Esophagus muscularis mucosa (tissue), 4 donors: ENCODE results near the gene ZCWPW1. TPM values are rescaled to one million over a fixed set of nuclear protein-coding genes. Genes with fewer than 3 reads are reported as not detected.
A peak's percentile ranks its signal among the peaks of the same experiment; 100 is the strongest.

ENCODE experiments used
- DNase-seq: peaks from one replicate; pipeline ENCODE4 v3.0.0-alpha.2; 2017; ENCODE audit errors: extremely low spot score
- H3K27ac ChIP-seq, 4 donors: fragments of 200-600 bp; sonication (generic); replicated peaks in 1 of 4; 1 replicate in 3 of 4; 2 replicates in 1 of 4; pipeline ENCODE4 v1.5.1; 2016 to 2019; ENCODE audit warnings: mild to moderate bottlenecking in 1 of 4
- H3K27me3 ChIP-seq, 4 donors: fragments of 200-600 bp; sonication (generic); one replicate each; pipeline versions ENCODE4 v1.5.1 to v1.6.0; 2016 to 2019
- H3K36me3 ChIP-seq, 4 donors: fragments of 200-600 bp; sonication (generic); one replicate each; pipeline ENCODE4 v1.5.1; 2016 to 2019
- H3K4me1 ChIP-seq, 4 donors: fragments of 200-600 bp; sonication (generic); one replicate each; pipeline ENCODE4 v1.5.1; 2016 to 2019
- H3K4me3 ChIP-seq, 4 donors: fragments of 200-600 bp; sonication (generic); 1 replicate in 2 of 4; 2 replicates in 2 of 4; pipeline ENCODE4 v1.5.1; 2016 to 2019; ENCODE audit warnings: mild to moderate bottlenecking in 4 of 4, moderate library complexity in 1 of 4
- H3K9me3 ChIP-seq, 4 donors: fragments of 200-600 bp; sonication (generic); 1 replicate in 3 of 4; 2 replicates in 1 of 4; pipeline ENCODE4 v1.5.1; 2016 to 2019
- CTCF ChIP-seq, 3 experiments: fragments of 200-600 bp in 2 of 3; fragments of 450-650 bp in 1 of 3; sonication (generic) in 2 of 3; IDR thresholded peaks; one replicate each; pipeline ENCODE4 v1.5.1; 2017 to 2019; ENCODE audit warnings: antibody characterized with exemption in 3 of 3, mild to moderate bottlenecking in 2 of 3, moderate library complexity in 1 of 3
- EP300 ChIP-seq: sonication (generic); formaldehyde crosslinking; IDR thresholded peaks from one replicate; pipeline ENCODE4 v1.6.1; 2017; ENCODE audit warnings: antibody characterized with exemption
- POLR2A ChIP-seq: fragments of 450-650 bp; IDR thresholded peaks from one replicate; pipeline ENCODE4 v1.6.1; 2017; ENCODE audit warnings: antibody characterized with exemption, moderate library complexity, mild to moderate bottlenecking, low read depth
- POLR2AphosphoS5 ChIP-seq, 2 donors: sonication (generic); formaldehyde crosslinking; IDR thresholded peaks; one replicate each; pipeline ENCODE4 v1.6.1; 2017; ENCODE audit warnings: antibody characterized with exemption in 2 of 2
- WGBS: methylation state at CpG from one replicate; pipeline ENCODE4 v1.1.5; 2018; 5-methylcytosine and 5-hydroxymethylcytosine counted together
- intact Hi-C: fragments of 100-400 bp; cut with DNase I; formaldehyde crosslinking; loops from one replicate; pipeline ENCODE4 v1.15.1; 2023
- total RNA-seq, 4 donors: library from RNA; depleted of rRNA; stranded (reverse); fragments of >200 nt; gene quantifications; one replicate each; pipeline versions ENCODE4 v1.1.0 to v1.2.1, GENCODE V29; 2016

The ZCWPW1 gene
- total RNA-seq, 4 donors from 2014 or later: 2.9 to 7.6 (median 5.8) TPM

DNA sequence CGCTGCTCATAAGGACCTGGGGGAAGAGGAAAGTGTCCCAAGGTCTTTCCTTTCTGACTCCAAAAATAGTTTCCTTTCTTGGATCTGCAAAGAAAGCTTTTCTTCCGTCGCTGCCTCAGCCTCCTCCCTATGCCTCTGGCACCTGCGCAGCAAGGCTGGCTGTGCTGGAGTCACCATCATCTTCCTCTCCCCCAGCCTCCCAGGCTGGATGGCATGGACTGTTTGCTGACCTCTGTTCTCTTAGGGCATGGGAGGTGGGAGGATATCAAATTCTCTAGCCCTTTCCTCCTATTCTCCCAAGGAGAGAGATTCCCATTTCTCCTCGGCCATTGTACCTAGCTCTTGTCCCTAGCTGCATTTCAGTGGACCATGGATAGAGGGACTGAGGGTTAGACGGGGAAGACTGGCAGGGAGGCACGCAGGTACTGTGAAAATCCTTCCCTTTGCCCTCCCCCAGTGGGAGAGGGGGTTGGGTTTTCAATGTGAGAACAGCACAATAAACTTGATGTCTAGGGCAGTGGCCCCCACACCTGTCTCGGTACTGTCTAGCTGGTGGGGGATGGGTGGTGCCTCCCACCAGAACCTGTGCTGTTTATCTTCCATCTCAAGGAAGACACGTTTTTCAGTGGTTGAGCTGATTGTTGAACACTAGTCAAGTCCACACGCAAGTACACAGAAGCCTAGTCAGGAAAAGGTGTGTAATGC, 5.2 kb upstream of the ZCWPW1 start:
- no peak overlapping the region for H3K4me3 ChIP-seq
- TF ChIP-seq POLR2A: no peak
- TF ChIP-seq EP300: no peak
- no peak for TF ChIP-seq POLR2AphosphoS5 (IDR thresholded peaks at IDR 0.05)
- no peak for TF ChIP-seq CTCF (IDR thresholded peaks at IDR 0.05)
- peaks cover 34 to 64% (median 56%) of the 10 kb centered on the region in 4 donors for H3K4me1 ChIP-seq
- peaks cover 8 to 41% (median 36%) of the 10 kb centered on the region in 4 donors for H3K36me3 ChIP-seq
- no peak for DNase-seq
- no peaks in the 10 kb centered on the region for H3K9me3 ChIP-seq
- intact Hi-C loops: no loop called here
- 76% methylated on average over 10 of the region's 10 CpGs for WGBS
- H3K27me3 ChIP-seq: peaks cover 0 to 3% (median 0%) of the 10 kb centered on the region in 4 donors
- H3K27ac ChIP-seq: peak overlapping the region in 3 of 4 donors; percentile 3 to 96 (median 3)

DNA sequence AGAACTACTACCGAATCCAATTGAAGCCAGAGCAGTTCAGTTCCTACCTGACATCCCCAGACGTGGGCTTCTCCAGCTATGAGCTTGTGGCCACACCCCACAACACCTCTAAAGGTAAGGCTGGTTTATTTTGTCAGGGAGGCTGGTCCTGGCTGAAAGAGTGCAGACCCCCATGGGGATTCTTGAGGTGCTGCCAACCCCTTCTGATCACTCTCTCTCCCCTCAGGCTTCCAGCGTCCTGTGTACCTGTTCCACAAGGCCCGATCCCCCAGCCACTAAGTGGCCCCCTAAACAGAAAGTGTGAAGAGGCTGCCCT, 4.7 kb upstream of the ZCWPW1 start:
- Histone ChIP-seq H3K36me3 (peaks cover 8 to 41% (median 36%) of the 10 kb centered on the region in 4 donors), H3K27me3 (peaks cover 0 to 6% (median 0%) of the 10 kb centered on the region in 4 donors), H3K27ac (peak overlapping the region in 2 of 4 donors; percentile 11 to 96), H3K4me3 (no peak overlapping the region), H3K9me3 (no peaks in the 10 kb centered on the region), H3K4me1 (peaks cover 34 to 64% (median 56%) of the 10 kb centered on the region in 4 donors)
- WGBS: 70% methylated on average over 4 of the region's 4 CpGs
- TF ChIP-seq POLR2A (no peak), CTCF (IDR thresholded peaks at IDR 0.05) (no peak), POLR2AphosphoS5 (IDR thresholded peaks at IDR 0.05) (no peak), EP300 (no peak)
- no peak for DNase-seq
- intact Hi-C loops: no loop called here

- WGBS: 85% methylated on average over 21 of the region's 21 CpGs
- Histone ChIP-seq H3K4me3 (no peak overlapping the region), H3K27me3 (peaks cover 0 to 6% (median 0%) of the 10 kb centered on the region in 4 donors), H3K36me3 (peaks cover 8 to 41% (median 36%) of the 10 kb centered on the region in 4 donors), H3K9me3 (no peaks in the 10 kb centered on the region), H3K27ac (peak overlapping the region in 2 of 4 donors; percentile 11 to 96), H3K4me1 (peaks cover 34 to 68% (median 60%) of the 10 kb centered on the region in 4 donors)
- DNase-seq: no peak
- TF ChIP-seq EP300 (no peak), POLR2AphosphoS5 (IDR thresholded peaks at IDR 0.05) (no peak), CTCF (IDR thresholded peaks at IDR 0.05) (no peak), POLR2A (no peak)
- intact Hi-C loops: no loop called here
Observed at GRCh38 chr7:100432621-100433275, 4.2 kb upstream of the ZCWPW1 start.

DNA sequence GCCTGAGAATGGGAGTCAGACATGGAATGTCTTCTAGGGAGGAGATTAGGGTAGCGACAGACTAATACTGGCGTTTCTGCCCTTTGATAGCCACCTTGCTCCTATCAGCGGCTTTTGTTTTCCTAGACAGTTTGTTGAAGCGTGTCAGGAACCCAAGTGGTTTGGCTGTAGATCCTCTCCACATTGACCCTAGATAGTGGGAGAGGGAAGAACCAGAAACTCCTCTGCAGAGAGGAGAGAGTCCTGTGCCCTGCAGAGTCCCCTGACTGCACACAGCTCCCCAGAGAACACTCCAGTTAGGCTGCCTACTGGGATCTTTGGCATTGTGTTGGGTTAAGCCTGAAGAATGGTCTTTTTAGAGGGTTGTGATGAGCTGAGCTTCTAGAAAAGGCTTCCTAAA, 3.5 kb upstream of the ZCWPW1 start:
- intact Hi-C loops: no loop called here
- TF ChIP-seq POLR2A (no peak), CTCF (IDR thresholded peaks at IDR 0.05) (no peak), EP300 (no peak), POLR2AphosphoS5 (IDR thresholded peaks at IDR 0.05) (no peak)
- H3K9me3 ChIP-seq: no peaks in the 10 kb centered on the region
- H3K4me3 ChIP-seq: no peak overlapping the region
- peak overlapping the region in 3 of 4 donors; percentile 96 to 100 (median 98) for H3K27ac ChIP-seq
- WGBS: 77% methylated on average over 4 of the region's 4 CpGs
- peaks cover 0 to 6% (median 0%) of the 10 kb centered on the region in 4 donors for H3K27me3 ChIP-seq
- no peak for DNase-seq
- peaks cover 34 to 72% (median 64%) of the 10 kb centered on the region in 4 donors for H3K4me1 ChIP-seq
- H3K36me3 ChIP-seq: peaks cover 8 to 41% (median 36%) of the 10 kb centered on the region in 4 donors
